ENCODE measurements around the gene PPARA.
"Not testable (repeated sequence)": the region's sequence is repeated elsewhere in the genome, so short reads cannot be mapped to it uniquely, and the experiment has no call there.

Gene PPARA

GRCh38 chr22:46259374-46259773, 109.0 kb downstream of the PPARA start:
- H3K4me3 ChIP-seq, result no peak overlapping the region
- H3K9ac ChIP-seq, result no peak overlapping the region
- H3K9me3 ChIP-seq (replicated peaks in 1 of 11), result peaks cover 58 to 85% (median 73%) of the 10 kb centered on the region in 11 experiments
- H3K36me3 ChIP-seq, result no peaks in the 10 kb centered on the region; a peak in 2 of 22 replicates
- H4K20me1 ChIP-seq, result no peaks in the 10 kb centered on the region
- peak overlapping the region in 4 of 11 experiments; percentile 20 to 45 (median 31); a peak in 6 of 22 replicates for H3K4me2 ChIP-seq
- no peaks in the 10 kb centered on the region for H3K27me3 ChIP-seq
- H3K4me1 ChIP-seq, result peaks cover 0 to 18% (median 9%) of the 10 kb centered on the region in 10 experiments; a peak in 17 of 20 replicates
- no peak overlapping the region for H3K27ac ChIP-seq
- no peak for TF ChIP-seq Cebpa-rat (IDR thresholded peaks at IDR 0.05)

- Histone ChIP-seq H3K4me2 (no peak overlapping the region; a peak in 1 of 22 replicates), H3K27ac (no peak overlapping the region), H3K27me3 (no peaks in the 10 kb centered on the region), H4K20me1 (no peaks in the 10 kb centered on the region), H3K9ac (no peak overlapping the region), H3K4me3 (no peak overlapping the region), H3K4me1 (peaks cover 0 to 15% (median 3%) of the 10 kb centered on the region in 10 experiments; a peak in 10 of 20 replicates), H3K36me3 (peaks cover 0 to 3% (median 0%) of the 10 kb centered on the region in 11 experiments; a peak in 2 of 22 replicates), H3K9me3 (replicated peaks in 1 of 11) (peaks cover 65 to 89% (median 80%) of the 10 kb centered on the region in 11 experiments)
- TF ChIP-seq Cebpa-rat (IDR thresholded peaks at IDR 0.05), result no peak
These were observed 109.7 kb downstream of the PPARA start for GRCh38 chr22:46260038-46260437.

- H3K4me1 ChIP-seq, result peaks cover 4 to 22% (median 8%) of the 10 kb centered on the region in 10 experiments; a peak in 15 of 20 replicates
- peaks cover 4 to 13% (median 5%) of the 10 kb centered on the region in 11 experiments; a peak in 13 of 22 replicates for H3K27me3 ChIP-seq
- H3K36me3 ChIP-seq, result peaks cover 0 to 8% (median 0%) of the 10 kb centered on the region in 11 experiments; a peak in 3 of 22 replicates
- no peak overlapping the region for H3K4me2 ChIP-seq
- H4K20me1 ChIP-seq, result no peaks in the 10 kb centered on the region
- H3K9me3 ChIP-seq (replicated peaks in 1 of 11), result peaks cover 62 to 93% (median 87%) of the 10 kb centered on the region in 11 experiments
- no peak for TF ChIP-seq Cebpa-rat (IDR thresholded peaks at IDR 0.05)
- no peak overlapping the region for H3K27ac ChIP-seq
- H3K9ac ChIP-seq, result no peak overlapping the region
- H3K4me3 ChIP-seq, result no peak overlapping the region
These were observed 112.3 kb downstream of the PPARA start for GRCh38 chr22:46262449-46263215.

- H4K20me1 ChIP-seq, result no peaks in the 10 kb centered on the region
- no peak for TF ChIP-seq Cebpa-rat (IDR thresholded peaks at IDR 0.05)
- H3K27ac ChIP-seq, result no peak within 1 kb of the TSS
- H3K4me3 ChIP-seq, result no peak within 1 kb of the TSS; a peak in 2 of 20 replicates
- no peak within 1 kb of the TSS for H3K9ac ChIP-seq
- H3K27me3 ChIP-seq, result peaks cover 4 to 17% (median 9%) of the 10 kb centered on the region in 11 experiments; a peak in 14 of 22 replicates
- no peak within 1 kb of the TSS for H3K4me2 ChIP-seq
- H3K4me1 ChIP-seq, result peaks cover 8 to 23% (median 10%) of the 10 kb centered on the region in 10 experiments
- peaks cover 56 to 88% (median 81%) of the 10 kb centered on the region in 11 experiments for H3K9me3 ChIP-seq (replicated peaks in 1 of 11)
- H3K36me3 ChIP-seq, result peaks cover 0 to 8% (median 0%) of the 10 kb centered on the region in 11 experiments; a peak in 3 of 22 replicates
These were observed 112.9 kb downstream of the PPARA start, which contains the start of gene PKDREJ for GRCh38 chr22:46263216-46263590. Gene PKDREJ, minus strand, starts transcription at chr22:46263343. Its CDS starts 21 bp downstream, at chr22:46263322.

- H3K4me1 ChIP-seq, result peaks cover 10 to 27% (median 16%) of the 10 kb centered on the region in 10 experiments
- H3K4me3 ChIP-seq, result peak overlapping the region in 1 of 10 experiments; percentile 18; a peak in 2 of 20 replicates
- H3K27ac ChIP-seq, H3K4me2 ChIP-seq, H3K36me3 ChIP-seq, H3K9ac ChIP-seq, H4K20me1 ChIP-seq: not testable (repeated sequence)
- H3K27me3 ChIP-seq, result peaks cover 4 to 20% (median 12%) of the 10 kb centered on the region in 11 experiments; a peak in 14 of 22 replicates
- H3K9me3 ChIP-seq (replicated peaks in 1 of 11), result peaks cover 46 to 75% (median 69%) of the 10 kb centered on the region in 11 experiments
These were observed 114.2 kb downstream of the PPARA start for GRCh38 chr22:46264520-46264919.

- not testable (repeated sequence) for H3K4me2 ChIP-seq
These were observed 115.3 kb downstream of the PPARA start for GRCh38 chr22:46265627-46266026.

GRCh38 chr22:46267431-46268279, 117.3 kb downstream of the PPARA start, which contains the start of gene TTC38:
Gene TTC38, plus strand, starts transcription at chr22:46268008. Its CDS starts 32 bp downstream, at chr22:46268040.
- Histone ChIP-seq H3K36me3 (peaks cover 0 to 12% (median 1%) of the 10 kb centered on the region in 11 experiments; a peak in 9 of 22 replicates), H3K27ac (peak within 1 kb of the TSS in 8 of 11 experiments; percentile 43 to 68 (median 58); a peak in 13 of 22 replicates), H4K20me1 (no peaks in the 10 kb centered on the region), H3K4me3 (peak within 1 kb of the TSS; percentile 58 to 80 (median 66)), H3K4me2 (peak within 1 kb of the TSS; percentile 82 to 96 (median 91)), H3K9ac (peak within 1 kb of the TSS; percentile 49 to 84 (median 72); a peak in 21 of 22 replicates), H3K27me3 (peaks cover 4 to 20% (median 12%) of the 10 kb centered on the region in 11 experiments; a peak in 14 of 22 replicates), H3K4me1 (peaks cover 14 to 31% (median 25%) of the 10 kb centered on the region in 10 experiments), H3K9me3 (replicated peaks in 1 of 11) (peaks cover 29 to 44% (median 41%) of the 10 kb centered on the region in 11 experiments)
- TF ChIP-seq Cebpa-rat (IDR thresholded peaks at IDR 0.05), result no peak

More at GRCh38 chr22:46265627-46266026, 115.3 kb downstream of the PPARA start:
- not testable (repeated sequence) for H3K9ac ChIP-seq, H3K36me3 ChIP-seq, H3K27ac ChIP-seq, H4K20me1 ChIP-seq
- Histone ChIP-seq H3K4me1 (peaks cover 10 to 31% (median 15%) of the 10 kb centered on the region in 10 experiments), H3K27me3 (peaks cover 4 to 20% (median 12%) of the 10 kb centered on the region in 11 experiments; a peak in 14 of 22 replicates), H3K9me3 (replicated peaks in 1 of 11) (peaks cover 43 to 63% (median 60%) of the 10 kb centered on the region in 11 experiments), H3K4me3 (peak overlapping the region in 2 of 10 experiments; percentile 18 to 31; a peak in 1 of 20 replicates)

- H4K20me1 ChIP-seq, result peaks cover 0 to 10% (median 0%) of the 10 kb centered on the region in 11 experiments; a peak in 1 of 22 replicates
- H3K4me1 ChIP-seq, result peaks cover 23 to 44% (median 33%) of the 10 kb centered on the region in 10 experiments; a peak in 19 of 20 replicates
- peaks cover 0 to 32% (median 8%) of the 10 kb centered on the region in 11 experiments; a peak in 10 of 22 replicates for H3K36me3 ChIP-seq
- TF ChIP-seq Cebpa-rat (IDR thresholded peaks at IDR 0.05), result no peak
- peak overlapping the region in 5 of 11 experiments; percentile 89 to 96 (median 91); a peak in 8 of 22 replicates for H3K4me2 ChIP-seq
- H3K9me3 ChIP-seq (replicated peaks in 1 of 11), result peaks cover 14 to 25% (median 22%) of the 10 kb centered on the region in 11 experiments
- no peak overlapping the region for H3K27ac ChIP-seq
- peaks cover 4 to 20% (median 12%) of the 10 kb centered on the region in 11 experiments; a peak in 14 of 22 replicates for H3K27me3 ChIP-seq
- peak overlapping the region in 1 of 10 experiments; percentile 76; a peak in 1 of 20 replicates for H3K4me3 ChIP-seq
- H3K9ac ChIP-seq, result peak overlapping the region in 1 of 11 experiments; percentile 7; a peak in 2 of 22 replicates
These were observed 119.2 kb downstream of the PPARA start for GRCh38 chr22:46269564-46269963.

All from BLaER1 treated with 17β-estradiol and CSF1 and Interleukin-3, amounts not matched to agents 10 nM and 100 nM (cell line).